ENCODE results near the gene ADTRP. TPM values are rescaled to one million over a fixed set of nuclear protein-coding genes. Genes with fewer than 3 reads are reported as not detected.

The ADTRP gene
- total RNA-seq, 1 donor from 2014 or later = not detected

GRCh38 chr6:11727998-11728961 lies 50.3 kb downstream of the ADTRP start:
- Histone ChIP-seq H3K4me3 (no peak overlapping the region), H3K4me1 (peaks cover 6% of the 10 kb centered on the region), H3K36me3 (no peaks in the 10 kb centered on the region), H3K9me3 (no peaks in the 10 kb centered on the region), H3K27me3 (no peaks in the 10 kb centered on the region), H3K27ac (no peak overlapping the region)
- intact Hi-C loops (cut with DNase I) = no loop called here
- TF ChIP-seq CTCF (IDR thresholded peaks at IDR 0.05) = no peak
- TF ChIP-seq POLR2AphosphoS5 (IDR thresholded peaks at IDR 0.05; ENCODE audit: insufficient read depth in 1 of 2, low read depth in 1 of 2) = no peak
- TF ChIP-seq POLR2A (IDR thresholded peaks at IDR 0.05) = no peak
- DNase-seq (ENCODE audit: extremely low spot score in 2 of 2) = no peak

DNA sequence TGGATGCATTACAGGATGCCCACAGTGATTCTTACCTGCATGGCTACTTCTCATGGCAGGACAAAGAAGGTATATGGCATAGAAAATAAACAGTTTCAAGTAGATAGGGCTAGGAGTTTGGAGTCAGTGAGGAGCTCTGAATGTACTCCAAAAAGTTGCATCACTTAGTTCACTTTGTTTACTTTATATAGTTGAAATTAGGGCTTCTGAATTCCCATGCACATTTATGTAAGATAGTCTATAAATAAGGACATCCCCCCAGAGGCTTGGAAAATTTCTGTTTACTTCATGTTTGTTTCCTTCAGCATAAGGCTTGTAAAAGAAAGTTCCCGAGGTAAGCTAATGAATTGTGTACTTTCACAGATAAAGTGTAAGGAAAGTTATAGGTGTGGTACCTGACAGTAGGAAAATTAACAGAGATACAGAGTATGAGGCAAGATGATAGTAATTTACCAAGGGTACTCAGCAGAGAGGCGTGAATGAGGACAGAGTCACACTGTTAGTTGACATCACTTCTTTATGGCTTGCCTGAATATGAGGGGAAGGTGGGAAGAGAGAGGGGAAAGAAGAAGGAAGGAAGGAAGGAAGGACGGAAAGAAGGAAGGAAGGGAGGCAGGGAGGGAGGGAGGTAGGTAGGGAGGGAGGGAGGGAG lies 51.1 kb downstream of the ADTRP start:
- no peaks in the 10 kb centered on the region for H3K9me3 ChIP-seq
- H3K27me3 ChIP-seq = no peaks in the 10 kb centered on the region
- TF ChIP-seq CTCF (IDR thresholded peaks at IDR 0.05) (no peak), POLR2A (IDR thresholded peaks at IDR 0.05) (no peak)
- H3K4me1 ChIP-seq = peaks cover 6% of the 10 kb centered on the region
- no peak overlapping the region for H3K27ac ChIP-seq
- intact Hi-C loops (cut with DNase I) = no loop called here
- no peak overlapping the region for H3K4me3 ChIP-seq
- DNase-seq (ENCODE audit: extremely low spot score in 2 of 2) = no peak
- no peaks in the 10 kb centered on the region for H3K36me3 ChIP-seq

GRCh38 chr6:11724286-11724685 lies 54.3 kb downstream of the ADTRP start:
- Histone ChIP-seq H3K4me1 (no peaks in the 10 kb centered on the region), H3K27ac (no peak overlapping the region), H3K36me3 (no peaks in the 10 kb centered on the region), H3K4me3 (no peak overlapping the region), H3K27me3 (no peaks in the 10 kb centered on the region), H3K9me3 (no peaks in the 10 kb centered on the region)
- TF ChIP-seq POLR2AphosphoS5 (IDR thresholded peaks at IDR 0.05; ENCODE audit: insufficient read depth in 1 of 2, low read depth in 1 of 2) (no peak), CTCF (IDR thresholded peaks at IDR 0.05) (no peak), POLR2A (IDR thresholded peaks at IDR 0.05) (no peak)
- no peak for DNase-seq (ENCODE audit: extremely low spot score in 2 of 2)
- intact Hi-C loops (cut with DNase I) = no loop called here

DNA sequence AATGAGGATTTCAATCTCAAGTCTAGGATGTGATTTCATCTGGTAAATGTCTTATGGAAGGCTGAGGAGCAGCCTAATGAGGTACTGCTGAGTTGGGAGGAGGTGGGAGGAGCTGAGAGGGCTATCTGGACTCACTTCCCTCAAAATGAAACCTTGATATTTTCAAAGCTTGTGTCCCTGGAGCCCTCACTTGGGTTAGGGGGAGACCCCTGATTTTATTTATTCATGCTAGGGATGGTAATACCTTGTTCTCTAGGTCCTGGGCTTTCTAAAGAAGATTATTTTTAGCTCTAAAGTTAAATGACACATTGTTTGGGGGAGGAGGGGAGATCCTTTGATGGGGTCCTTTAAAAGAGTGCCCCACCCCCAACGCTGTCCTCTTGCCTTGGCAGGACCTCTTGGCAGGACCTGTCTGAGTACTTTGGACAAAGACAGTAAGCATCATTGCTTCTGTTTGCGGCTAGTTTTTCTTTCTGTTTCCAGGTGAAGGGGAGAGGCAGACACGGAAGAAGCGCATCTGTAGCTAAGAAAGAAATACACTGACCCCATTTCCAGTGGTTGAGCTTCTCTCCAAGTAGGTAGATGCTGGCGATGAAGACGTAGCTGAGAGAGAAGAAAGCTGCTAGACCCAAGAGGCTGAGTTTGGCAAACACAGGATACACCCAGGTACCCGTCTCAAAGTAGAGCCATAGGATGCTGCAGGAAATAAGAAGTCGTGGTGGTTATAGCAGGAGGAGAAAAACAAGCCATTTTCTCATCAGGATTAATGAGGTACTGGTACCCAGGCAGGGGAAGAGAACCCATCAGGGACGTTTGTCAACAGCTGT lies 55.6 kb downstream of the ADTRP start:
- no peaks in the 10 kb centered on the region for H3K4me1 ChIP-seq
- no peaks in the 10 kb centered on the region for H3K27me3 ChIP-seq
- intact Hi-C loops (cut with DNase I) = no loop called here
- TF ChIP-seq POLR2A (IDR thresholded peaks at IDR 0.05) (no peak), POLR2AphosphoS5 (IDR thresholded peaks at IDR 0.05; ENCODE audit: insufficient read depth in 1 of 2, low read depth in 1 of 2) (no peak), CTCF (IDR thresholded peaks at IDR 0.05) (no peak)
- H3K9me3 ChIP-seq = no peaks in the 10 kb centered on the region
- no peaks in the 10 kb centered on the region for H3K36me3 ChIP-seq
- H3K4me3 ChIP-seq = no peak overlapping the region
- no peak overlapping the region for H3K27ac ChIP-seq
- DNase-seq (ENCODE audit: extremely low spot score in 2 of 2) = no peak
